HEK293T (cell line): ENCODE results near the gene SRMS.

Experiments
- CTCF ChIA-PET: fragments of 350-600 bp; formaldehyde crosslinking; extraction: SDS; loops from one replicate; lab custom pipeline; 2021; ENCODE audit warnings: antibody characterized with exemption, inconsistent platforms; lab: Yijun Ruan, JAX
- POLR2A ChIA-PET: fragments of 350-600 bp; formaldehyde crosslinking; extraction: SDS; loops from one replicate; lab custom pipeline; 2020; ENCODE audit warnings: antibody characterized with exemption, inconsistent platforms; lab: Yijun Ruan, JAX
- DNase-seq: peaks from one replicate; pipeline ENCODE4 v3.0.0; 2012; ENCODE audit warnings: mixed read lengths; ENCODE audit errors: extremely low spot score
- ARNT ChIP-seq: fragments of 450-650 bp; IDR thresholded peaks from 2 replicates; pipeline ENCODE4 v1.6.1; 2017; ENCODE audit warnings: mild to moderate bottlenecking
- BHLHE40 ChIP-seq: fragments of 450-650 bp; IDR thresholded peaks from 2 replicates; pipeline ENCODE4 v1.6.1; 2016; ENCODE audit warnings: mild to moderate bottlenecking, moderate library complexity, borderline replicate concordance
- CTBP1 ChIP-seq: fragments of 450-650 bp; IDR thresholded peaks from 2 replicates; pipeline ENCODE4 v1.6.1; 2016; ENCODE audit warnings: borderline replicate concordance
- ELF4 ChIP-seq: fragments of 450-650 bp; IDR thresholded peaks from 2 replicates; pipeline ENCODE4 v1.6.1; 2017; ENCODE audit warnings: antibody characterized with exemption
- FOXA1 ChIP-seq: fragments of 450-650 bp; IDR thresholded peaks from 2 replicates; pipeline ENCODE4 v1.6.1; 2016; ENCODE audit warnings: mild to moderate bottlenecking
- FOXK2 ChIP-seq: fragments of 450-650 bp; IDR thresholded peaks from 2 replicates; pipeline ENCODE4 v1.6.1; 2016; ENCODE audit warnings: mild to moderate bottlenecking
- FOXM1 ChIP-seq: fragments of 450-650 bp; IDR thresholded peaks from 2 replicates; pipeline ENCODE4 v1.6.1; 2017; ENCODE audit warnings: mild to moderate bottlenecking, borderline replicate concordance
- HDGF ChIP-seq: fragments of 450-650 bp; IDR thresholded peaks from 2 replicates; pipeline ENCODE4 v1.6.1; 2017; ENCODE audit warnings: antibody characterized with exemption, borderline replicate concordance
- L3MBTL2 ChIP-seq: fragments of 450-650 bp; conservative IDR thresholded peaks from 2 replicates; pipeline ENCODE4 v1.6.1; 2016; ENCODE audit warnings: mild to moderate bottlenecking
- LEF1 ChIP-seq: fragments of 450-650 bp; IDR thresholded peaks from 2 replicates; pipeline ENCODE4 v1.6.1; 2017; ENCODE audit warnings: mild to moderate bottlenecking, borderline replicate concordance
- NFRKB ChIP-seq: fragments of 450-650 bp; IDR thresholded peaks from 2 replicates; pipeline ENCODE4 v1.6.1; 2016; ENCODE audit warnings: mild to moderate bottlenecking, moderate library complexity
- SP1 ChIP-seq: fragments of 450-650 bp; IDR thresholded peaks from 2 replicates; pipeline ENCODE4 v1.6.1; 2017
- SUZ12 ChIP-seq: fragments of 450-650 bp; IDR thresholded peaks from 2 replicates; pipeline ENCODE4 v1.6.1; 2016; ENCODE audit warnings: mild to moderate bottlenecking
- TARDBP ChIP-seq: fragments of 450-650 bp; IDR thresholded peaks from 2 replicates; pipeline ENCODE4 v1.6.1; 2016
- ZNF384 ChIP-seq: fragments of 450-650 bp; IDR thresholded peaks from 2 replicates; pipeline ENCODE4 v1.6.1; 2016
- TF ChIP-seq, protein P1 (sequence below): fragments of 450-650 bp; IDR thresholded peaks from 2 replicates; pipeline ENCODE4 v1.6.1; 2016

SRMS gene

DNA sequence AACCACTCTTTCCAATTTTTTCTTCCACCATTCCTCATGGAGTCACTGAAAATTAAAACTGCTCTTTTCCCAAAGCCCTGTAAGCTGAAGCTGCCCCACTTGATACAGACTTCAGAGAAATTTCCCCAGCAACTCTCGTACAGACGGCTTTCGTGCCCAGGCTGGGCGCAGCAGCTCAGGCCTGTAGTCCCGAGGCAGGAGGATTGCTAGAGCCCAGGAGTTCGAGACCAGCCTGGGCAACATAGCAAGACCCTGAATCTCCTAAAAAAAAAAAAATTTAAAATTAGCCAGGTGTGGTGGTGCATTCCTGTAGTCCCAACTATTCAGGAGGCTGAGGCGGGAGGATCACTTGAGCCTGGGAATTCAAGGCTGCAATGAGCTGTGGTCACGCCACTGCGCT lies 20.4 kb downstream of the SRMS start:
- DNase-seq = no peak
- ChIA-PET CTCF (no interaction called here), POLR2A (no interaction called here)
- TF ChIP-seq FOXA1 (no peak), LEF1 (no peak), ZNF384 (no peak), L3MBTL2 (no peak), FOXM1 (no peak), HDGF (no peak), SUZ12 (no peak), TARDBP (no peak), ELF4 (no peak), CTBP1 (no peak), BHLHE40 (no peak), FOXK2 (no peak), SP1 (no peak), NFRKB (no peak), ARNT (no peak)
- TF ChIP-seq, protein P1, sequence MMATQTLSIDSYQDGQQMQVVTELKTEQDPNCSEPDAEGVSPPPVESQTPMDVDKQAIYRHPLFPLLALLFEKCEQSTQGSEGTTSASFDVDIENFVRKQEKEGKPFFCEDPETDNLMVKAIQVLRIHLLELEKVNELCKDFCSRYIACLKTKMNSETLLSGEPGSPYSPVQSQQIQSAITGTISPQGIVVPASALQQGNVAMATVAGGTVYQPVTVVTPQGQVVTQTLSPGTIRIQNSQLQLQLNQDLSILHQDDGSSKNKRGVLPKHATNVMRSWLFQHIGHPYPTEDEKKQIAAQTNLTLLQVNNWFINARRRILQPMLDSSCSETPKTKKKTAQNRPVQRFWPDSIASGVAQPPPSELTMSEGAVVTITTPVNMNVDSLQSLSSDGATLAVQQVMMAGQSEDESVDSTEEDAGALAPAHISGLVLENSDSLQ = no peak

DNA sequence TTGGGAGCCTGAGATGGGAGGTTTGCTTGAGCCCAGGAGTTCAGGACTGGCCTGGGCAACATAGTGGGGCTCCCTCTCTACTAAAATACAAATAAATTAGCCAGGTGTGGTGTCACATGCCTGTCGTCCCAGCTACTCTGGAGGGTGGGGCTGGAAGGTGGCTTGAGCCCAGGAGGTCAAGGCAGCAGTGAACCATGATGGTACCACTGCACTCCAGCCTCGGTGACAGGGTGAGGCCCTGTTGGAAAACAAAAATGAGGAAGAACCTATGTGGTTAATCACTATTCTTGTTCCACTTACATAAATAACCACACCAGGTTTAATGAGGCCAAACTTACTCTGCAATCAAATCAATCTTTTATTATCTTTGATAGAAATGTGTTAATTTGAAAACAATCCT lies 21.6 kb downstream of the SRMS start:
- TF ChIP-seq SP1 = no peak
- TF ChIP-seq FOXA1 = no peak
- no peak for TF ChIP-seq L3MBTL2
- no peak for TF ChIP-seq FOXK2
- TF ChIP-seq BHLHE40 = no peak
- no peak for TF ChIP-seq ARNT
- TF ChIP-seq ELF4 = no peak
- TF ChIP-seq NFRKB = no peak
- TF ChIP-seq, protein P1 = no peak
- no peak for TF ChIP-seq LEF1
- TF ChIP-seq TARDBP = no peak
- TF ChIP-seq ZNF384 = no peak
- no peak for TF ChIP-seq HDGF
- no peak for TF ChIP-seq CTBP1
- no peak for TF ChIP-seq SUZ12
- no peak for TF ChIP-seq FOXM1
- ChIA-PET POLR2A (no interaction called here), CTCF (no interaction called here)

DNA sequence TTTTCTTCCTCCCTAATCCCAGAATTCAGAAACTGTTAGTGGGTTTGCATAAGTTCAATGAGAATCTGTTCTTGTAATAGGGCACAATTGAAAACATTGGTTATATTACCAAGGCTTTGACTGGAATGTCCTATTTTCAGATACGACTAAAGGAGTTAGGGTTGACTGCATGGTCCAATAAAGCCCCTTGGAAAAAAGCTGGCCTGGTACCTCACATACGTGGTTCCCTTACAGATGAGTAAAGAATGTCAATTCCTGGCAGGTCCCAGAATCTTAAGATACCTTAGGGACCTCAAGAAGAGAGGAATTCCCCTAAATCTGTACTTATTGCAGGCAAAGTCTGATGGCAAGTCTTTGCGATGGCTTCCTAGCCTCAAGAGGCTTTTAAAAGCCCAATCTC lies 22.4 kb downstream of the SRMS start:
- ChIA-PET POLR2A (no interaction called here), CTCF (no interaction called here)
- DNase-seq = no peak
- TF ChIP-seq BHLHE40 (no peak), SP1 (no peak), CTBP1 (no peak), ZNF384 (no peak), ELF4 (no peak), NFRKB (no peak), FOXA1 (no peak), SUZ12 (no peak), ARNT (no peak)

More for the DNA sequence above, 21.6 kb downstream of the SRMS start:
- DNase-seq = no peak

DNA sequence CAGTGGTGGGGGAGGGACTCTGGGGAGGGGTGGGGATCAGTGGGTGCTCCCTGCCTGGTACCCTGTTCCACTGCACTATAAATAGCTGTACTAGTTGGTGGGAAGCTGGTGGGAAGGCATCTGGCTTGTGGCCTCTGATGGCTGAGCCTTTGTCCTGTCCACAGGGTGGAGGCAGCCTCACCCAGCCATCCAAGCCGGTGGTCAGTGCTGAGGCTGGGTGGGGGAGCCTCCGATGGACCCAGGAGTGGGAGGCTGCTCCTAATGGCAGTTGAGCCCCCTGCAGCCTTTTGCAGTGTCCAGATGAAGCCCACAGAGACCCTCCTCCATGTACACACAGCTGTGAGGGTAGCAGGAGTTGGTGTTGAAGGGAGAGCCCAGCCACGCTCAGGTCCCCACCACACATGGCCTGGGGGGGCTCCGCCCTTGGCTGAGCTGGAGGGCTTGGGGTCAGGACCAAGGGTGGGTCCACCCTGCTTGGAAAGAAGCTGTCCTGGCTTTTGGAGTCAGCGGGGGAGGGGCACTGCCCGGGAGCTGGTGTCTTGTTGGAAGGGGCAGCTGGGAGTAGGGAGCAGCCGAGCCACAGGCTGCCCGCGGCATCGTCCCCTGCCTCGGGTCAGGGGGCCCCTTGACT lies 24.5 kb downstream of the SRMS start:
- ChIA-PET CTCF (no interaction called here), POLR2A (interaction anchor here (0.8 to 3.0 kb wide), 6 partner anchors 13 to 104 kb away, joined by 3 to 26 read pairs (median 3); partner anchors contain the start of genes GMEB2 and HELZ2)
- no peak for TF ChIP-seq FOXA1
- no peak for TF ChIP-seq LEF1
- TF ChIP-seq FOXM1 = no peak
- TF ChIP-seq SUZ12 = no peak
- no peak for TF ChIP-seq ARNT
- no peak for TF ChIP-seq HDGF
- TF ChIP-seq ELF4 = no peak
- no peak for TF ChIP-seq TARDBP
- TF ChIP-seq CTBP1 = no peak
- no peak for TF ChIP-seq NFRKB
- no peak for TF ChIP-seq L3MBTL2
- no peak for TF ChIP-seq BHLHE40
- no peak for TF ChIP-seq ZNF384
- no peak for TF ChIP-seq FOXK2
- TF ChIP-seq, protein P1 = no peak
- no peak for TF ChIP-seq SP1
- no peak for DNase-seq

DNA sequence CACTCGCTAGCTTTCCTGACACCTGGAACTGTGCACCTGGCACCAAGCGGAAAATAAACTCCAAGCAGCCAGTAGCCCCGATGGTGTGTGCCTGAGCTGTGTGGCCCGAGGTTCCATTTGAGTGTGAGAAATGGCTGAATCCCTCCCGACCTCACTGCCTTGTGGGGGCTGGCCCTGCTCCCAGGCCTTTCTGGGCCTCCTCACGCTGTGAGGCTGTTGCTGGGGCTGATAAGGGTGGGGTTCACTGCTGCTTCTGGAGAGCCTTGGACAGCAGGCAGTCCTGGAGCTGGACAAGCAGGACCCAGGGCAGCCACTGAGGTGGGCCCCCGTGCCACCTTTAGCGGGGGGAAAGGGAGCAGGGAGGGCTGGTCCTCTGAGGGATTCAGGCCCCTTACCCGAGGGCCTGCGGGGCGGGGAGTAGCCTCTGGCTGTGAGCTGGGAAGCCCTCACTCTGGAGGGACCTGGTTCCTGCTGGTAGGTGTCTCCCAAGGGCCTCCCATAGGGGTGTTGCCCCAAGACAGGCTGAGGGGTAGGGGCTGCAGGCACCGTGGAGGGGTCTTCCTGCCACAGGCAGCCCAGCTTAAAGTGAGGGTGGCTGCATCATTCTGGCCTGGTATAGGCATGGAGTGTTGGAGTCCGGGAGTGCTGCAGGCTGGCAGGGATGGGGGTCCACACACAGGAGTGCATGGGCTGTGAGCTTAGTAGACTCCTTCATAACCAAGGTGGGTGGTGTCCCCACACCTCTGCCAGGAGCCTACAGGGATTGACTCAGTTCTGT lies 25.3 kb downstream of the SRMS start:
- ChIA-PET POLR2A (interaction anchor here (0.8 to 3.0 kb wide), 5 partner anchors 16 to 105 kb away, joined by 3 to 26 read pairs (median 6); partner anchors contain the start of genes GMEB2 and HELZ2), CTCF (interaction anchor here (1.9 kb wide), 1 partner anchor 26 kb away, joined by 5 read pairs; no protein-coding TSS in a partner anchor)
- no peak for TF ChIP-seq ARNT
- TF ChIP-seq SUZ12 = no peak
- TF ChIP-seq FOXM1 = no peak
- no peak for TF ChIP-seq CTBP1
- TF ChIP-seq FOXA1 = no peak
- no peak for TF ChIP-seq L3MBTL2
- TF ChIP-seq LEF1 = no peak
- TF ChIP-seq BHLHE40 = no peak
- TF ChIP-seq ELF4 = no peak
- TF ChIP-seq NFRKB = no peak
- no peak for TF ChIP-seq HDGF
- TF ChIP-seq, protein P1 = no peak
- no peak for TF ChIP-seq SP1
- TF ChIP-seq FOXK2 = no peak
- TF ChIP-seq ZNF384 = no peak
- DNase-seq = no peak
